ENCODE data around the gene PCDHGB1. TPM values are rescaled to one million over a fixed set of nuclear protein-coding genes. Genes with fewer than 3 reads are reported as not detected.
A peak's percentile ranks its signal among the peaks of the same experiment; 100 is the strongest.

The PCDHGB1 gene
- total RNA-seq (2014; rRNA removed; shearing (Covaris generic)) (2.8 and 4.1 TPM in 2 replicates), total RNA-seq (2022) (2.8 and 3.0 TPM in 2 replicates), Bru-seq, nascent RNA (percentile 52 among the genes with signal in this experiment), BruChase-seq, experiment 1, labeled RNA remaining after a 6-hour chase (percentile 70 among the genes with signal in this experiment), BruChase-seq, experiment 2, labeled RNA remaining after a 2-hour chase (percentile 65 among the genes with signal in this experiment)
- long read RNA-seq, partial matches to known transcripts, result 0 of 1 reads
- long read RNA-seq, other reads (novel, unspliced or antisense), result 0 of 1 reads

GRCh38 chr5:141349917-141350619, at the start of gene PCDHGB1:
Gene PCDHGB1 (plus strand): TSS chr5:141350099. CDS start chr5:141350261, 162 bp downstream.
- Histone ChIP-seq H3K36me3 (ENCODE audit: insufficient read depth, low read length) (no peaks in the 10 kb centered on the region), H4K20me1 (ENCODE audit: insufficient read depth, low read length) (no peaks in the 10 kb centered on the region), H3K4me2 (ENCODE audit: low read length) (peak within 1 kb of the TSS; percentile 60), H3K4me1 (ENCODE audit: insufficient read depth, low read length, poor library complexity, severe bottlenecking) (peaks cover 7% of the 10 kb centered on the region), H3K27ac (ENCODE audit: low read depth, low read length, poor library complexity, severe bottlenecking) (no peak within 1 kb of the TSS), H3K9me3 (ENCODE audit: low read length) (no peaks in the 10 kb centered on the region), H3K4me3 (ENCODE audit: low read depth, low read length, poor library complexity, severe bottlenecking) (peak within 1 kb of the TSS; percentile 54), H3K9me2 (ENCODE audit: insufficient read depth, low read length) (no peaks in the 10 kb centered on the region), H2AFZ (ENCODE audit: low read length) (peak within 1 kb of the TSS; percentile 80), H3K79me2 (ENCODE audit: insufficient read depth, low read depth, low read length) (no peaks in the 10 kb centered on the region)
- POLR2A ChIA-PET, result interaction anchor here (0.8 to 1.2 kb wide), 5 partner anchors 20 to 63 kb away, joined by 3 read pairs; partner anchors contain the start of genes PCDHGA1 and PCDHGA10
- intact Hi-C loops (cut with micrococcal nuclease; ENCODE audit: unreplicated experiment), result loop anchor here (10.0 kb wide), 1 partner anchor 155 kb away; the partner anchor contains the start of genes PCDHB10 and PCDHB11
- TF ChIP-seq EZH2phosphoT487 (IDR thresholded peaks at IDR 0.05; ENCODE audit: borderline replicate concordance, low read depth, low read length), result no peak
- TF ChIP-seq CTCF (conservative IDR thresholded peaks at IDR 0.05; ENCODE audit: low read length), result peak; percentile 88
- BruUV-seq (replicated peaks), result TSS peak; percentile 66
- DNase-seq (ENCODE audit: low spot score), result peak; percentile 79
- CTCF ChIA-PET (ENCODE audit: unreplicated experiment), result interaction anchor here (1.2 kb wide), 1 partner anchor 33 kb away, joined by 5 read pairs; no protein-coding TSS in a partner anchor

DNA sequence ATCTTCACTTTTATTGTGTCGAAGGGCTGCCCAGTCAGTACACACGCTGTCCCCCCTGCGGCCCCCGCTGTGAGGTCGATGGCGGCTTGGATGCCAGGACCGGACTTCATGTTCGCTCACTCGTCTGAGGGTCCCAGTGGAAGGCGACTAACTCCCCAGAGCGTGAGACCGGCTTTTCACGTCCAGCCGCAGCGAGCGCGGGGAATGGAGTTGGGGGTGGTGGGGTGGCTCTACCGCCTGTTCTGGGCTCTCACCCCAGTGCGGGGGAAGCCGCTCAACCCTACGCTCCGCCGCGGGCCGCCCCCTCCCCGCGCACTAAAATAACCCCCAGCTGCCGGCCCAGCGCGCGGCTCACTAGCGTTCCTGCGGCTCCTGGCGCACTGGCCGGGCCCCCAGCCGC, 46.1 kb upstream of the PCDHGB1 start, which contains the start of gene SLC25A2:
Gene SLC25A2, minus strand, starts transcription at position 294 of the 400 bp plus-strand sequence. Its CDS starts 184 bp downstream, at position 110.
- no peak within 1 kb of the TSS for H2AFZ ChIP-seq (ENCODE audit: low read length)
- H4K20me1 ChIP-seq (ENCODE audit: insufficient read depth, low read length), result no peaks in the 10 kb centered on the region
- H3K9me3 ChIP-seq (ENCODE audit: low read length), result 0 out of 2 replicates have a peak, but pooled peaks cover 7% of the 10 kb centered on the region
- H3K79me2 ChIP-seq (ENCODE audit: insufficient read depth, low read depth, low read length), result no peaks in the 10 kb centered on the region
- H3K9me2 ChIP-seq (ENCODE audit: insufficient read depth, low read length), result no peaks in the 10 kb centered on the region
- no peaks in the 10 kb centered on the region for H3K4me1 ChIP-seq (ENCODE audit: insufficient read depth, low read length, poor library complexity, severe bottlenecking)
- H3K36me3 ChIP-seq (ENCODE audit: insufficient read depth, low read length), result no peaks in the 10 kb centered on the region
- no peak within 1 kb of the TSS for H3K4me2 ChIP-seq (ENCODE audit: low read length)
- ChIA-PET POLR2A (interaction anchor here (0.6 kb wide), 1 partner anchor 30 kb away, joined by 3 read pairs; no protein-coding TSS in a partner anchor), CTCF (ENCODE audit: unreplicated experiment) (no interaction called here)
- no peak within 1 kb of the TSS for H3K4me3 ChIP-seq (ENCODE audit: low read depth, low read length, poor library complexity, severe bottlenecking)
- DNase-seq (ENCODE audit: low spot score), result no peak
- TF ChIP-seq EZH2phosphoT487 (IDR thresholded peaks at IDR 0.05; ENCODE audit: borderline replicate concordance, low read depth, low read length) (no peak), CTCF (conservative IDR thresholded peaks at IDR 0.05; ENCODE audit: low read length) (no peak)
- H3K27ac ChIP-seq (ENCODE audit: low read depth, low read length, poor library complexity, severe bottlenecking), result no peak within 1 kb of the TSS
- BruUV-seq (replicated peaks), result no TSS peak
- intact Hi-C loops (cut with micrococcal nuclease; ENCODE audit: unreplicated experiment), result no loop called here

Measured in OCI-LY7 (cell line).